HCT116 (cell line): ENCODE results near the gene EXOC6B. TPM values are rescaled to one million over a fixed set of nuclear protein-coding genes. Genes with fewer than 3 reads are reported as not detected.

Source experiments
- ATAC-seq: fragments of 200-7000 bp; cut with Tn5 transposase; 2 replicates; pipeline ENCODE4 v1.9.1; 2020; ENCODE audit warnings: mild to moderate bottlenecking, moderate library complexity
- BruUV-seq: library from RNA; stranded (reverse); fragments of 400-500 nt; replicated peaks from 2 replicates; lab custom pipeline; 2021; lab: Mats Ljungman, UMichigan
- CTCF ChIA-PET: fragments of 300-600 bp; sonication (Branson Sonifier 250); formaldehyde crosslinking; loops from one replicate; lab custom pipeline; 2021; ENCODE audit warnings: antibody characterized with exemption; lab: Charles Lee
- POLR2A ChIA-PET: fragments of 300-600, 350-600 bp; sonication (Branson Sonifier 250); formaldehyde crosslinking; loops from one replicate; lab custom pipeline; 2021; ENCODE audit warnings: antibody characterized with exemption; lab: Charles Lee
- RAD21 ChIA-PET, 2 experiments: fragments of 300-600 bp; sonication (Branson Sonifier 250); formaldehyde crosslinking; loops; one replicate each; lab custom pipeline; 2023; ENCODE audit warnings: low total read pairs in 2 of 2; ENCODE audit not compliant: uncharacterized antibody in 2 of 2, unreplicated experiment in 2 of 2, low non-redundant PET in 1 of 2; lab: Charles Lee
- DNase-seq: peaks from one replicate; pipeline ENCODE4 v3.0.0-alpha.2; 2010; ENCODE audit warnings: low read depth, low spot score
- H2AFZ ChIP-seq: fragments of 200-600 bp; shearing (Covaris generic), sonication (generic); 2 replicates; pipeline ENCODE4 v1.6.1; 2017; ENCODE audit warnings: low read depth, mixed run types, mixed read lengths, antibody characterized with exemption, low read length; ENCODE audit not compliant: poor library complexity, severe bottlenecking
- H3K27ac ChIP-seq: 2 replicates; pipeline ENCODE4 v1.5.1; 2012; ENCODE audit warnings: low read depth, low read length
- H3K27me3 ChIP-seq: fragments of 200-600 bp; sonication (generic); 2 replicates; pipeline ENCODE4 v1.6.1; 2016; ENCODE audit warnings: mixed run types, low read length, mixed read lengths; ENCODE audit not compliant: insufficient read depth
- H3K36me3 ChIP-seq, 2 experiments: fragments of 200-500 bp in 1 of 2; fragments of 200-600 bp in 1 of 2; sonication (Bioruptor generic) in 1 of 2; sonication (generic) in 1 of 2; 2 replicates each; pipeline versions ENCODE4 v1.5.1 to v1.6.1; 2014 to 2016; ENCODE audit warnings: low read length in 2 of 2, inconsistent platforms in 1 of 2, mixed read lengths in 1 of 2, mixed run types in 1 of 2; ENCODE audit not compliant: insufficient read depth in 2 of 2, control insufficient read depth in 1 of 2
- H3K4me1 ChIP-seq, 2 experiments: fragments of 200-600 bp in 1 of 2; sonication (generic) in 1 of 2; 2 replicates each; pipeline versions ENCODE4 v1.5.1 to v1.6.1; 2012 to 2017; ENCODE audit warnings: low read length in 2 of 2, inconsistent platforms in 1 of 2, mild to moderate bottlenecking in 1 of 2, mixed read lengths in 1 of 2, mixed run types in 1 of 2, moderate library complexity in 1 of 2; ENCODE audit not compliant: insufficient read depth in 2 of 2, control insufficient read depth in 1 of 2
- H3K4me2 ChIP-seq: fragments of 200-600 bp; sonication (generic); 2 replicates; pipeline ENCODE4 v1.6.1; 2017; ENCODE audit warnings: mixed run types, low read length, mixed read lengths
- H3K4me3 ChIP-seq, 2 experiments: fragments of 200-600 bp in 1 of 2; sonication (generic) in 1 of 2; replicated peaks in 1 of 2; 2 replicates each; pipeline ENCODE4 v1.5.1; 2011 to 2016; ENCODE audit warnings: low read length in 2 of 2, control low read depth in 1 of 2, low read depth in 1 of 2, mild to moderate bottlenecking in 1 of 2, mixed read lengths in 1 of 2, mixed run types in 1 of 2
- H3K79me2 ChIP-seq: fragments of 200-600 bp; sonication (generic); 2 replicates; pipeline ENCODE4 v1.6.1; 2017; ENCODE audit warnings: mild to moderate bottlenecking, mixed run types, low read length, moderate library complexity, mixed read lengths; ENCODE audit not compliant: insufficient read depth
- H3K9ac ChIP-seq: fragments of 200-600 bp; sonication (generic); 2 replicates; pipeline ENCODE4 v1.6.1; 2016; ENCODE audit warnings: low read length, mixed read lengths
- H3K9me2 ChIP-seq: fragments of 200-600 bp; sonication (generic), shearing (Covaris generic); 2 replicates; pipeline ENCODE4 v1.6.1; 2017; ENCODE audit warnings: mixed run types, mild to moderate bottlenecking, moderate library complexity; ENCODE audit not compliant: insufficient read depth
- H3K9me3 ChIP-seq, 2 experiments: fragments of 200-500 bp in 1 of 2; fragments of 200-600 bp in 1 of 2; sonication (Bioruptor generic) in 1 of 2; sonication (generic) in 1 of 2; 2 replicates each; pipeline ENCODE4 v1.6.1; 2014 to 2017; ENCODE audit warnings: low read length in 2 of 2, mixed read lengths in 2 of 2, inconsistent platforms in 1 of 2, low read depth in 1 of 2, mild to moderate bottlenecking in 1 of 2, mixed run types in 1 of 2, moderate library complexity in 1 of 2; ENCODE audit not compliant: control insufficient read depth in 1 of 2, insufficient read depth in 1 of 2
- H4K20me1 ChIP-seq: fragments of 200-600 bp; sonication (generic), shearing (Covaris generic); 2 replicates; pipeline ENCODE4 v1.6.1; 2017; ENCODE audit warnings: mixed run types, mild to moderate bottlenecking, moderate library complexity; ENCODE audit not compliant: insufficient read depth
- EGR1 ChIP-seq: IDR thresholded peaks from 2 replicates; pipeline ENCODE4 v1.6.1; 2012; ENCODE audit warnings: low read depth
- ELF1 ChIP-seq: IDR thresholded peaks from 2 replicates; pipeline ENCODE4 v1.6.1; 2012; ENCODE audit warnings: low read depth, borderline replicate concordance
- EZH2 ChIP-seq: fragments of 200-600 bp; sonication (generic); IDR thresholded peaks from 2 replicates; pipeline ENCODE4 v1.6.1; 2017; ENCODE audit warnings: antibody characterized with exemption, mixed run types
- EZH2phosphoT487 ChIP-seq: fragments of 200-600 bp; IDR thresholded peaks from 2 replicates; pipeline ENCODE4 v1.6.1; 2018; ENCODE audit warnings: antibody characterized with exemption, borderline replicate concordance
- FOSL1 ChIP-seq: IDR thresholded peaks from 2 replicates; pipeline ENCODE4 v1.6.1; 2012; ENCODE audit warnings: low read depth
- JUND ChIP-seq: IDR thresholded peaks from 2 replicates; pipeline ENCODE4 v1.6.1; 2012
- MAX ChIP-seq: IDR thresholded peaks from 2 replicates; pipeline ENCODE4 v1.6.1; 2012
- POLR2A ChIP-seq: IDR thresholded peaks from 2 replicates; pipeline ENCODE4 v1.7.0; 2011; ENCODE audit warnings: borderline replicate concordance; ENCODE audit not compliant: insufficient read depth, insufficient read length; ENCODE audit errors: extremely low read depth
- POLR2AphosphoS5 ChIP-seq: IDR thresholded peaks from 2 replicates; pipeline ENCODE4 v1.6.1; 2011; ENCODE audit warnings: mild to moderate bottlenecking, low read depth, low read length, moderate library complexity
- REST ChIP-seq: IDR thresholded peaks from 2 replicates; pipeline ENCODE4 v1.6.1; 2012; ENCODE audit warnings: low read depth
- SIN3A ChIP-seq: IDR thresholded peaks from 2 replicates; pipeline ENCODE4 v1.6.1; 2012; ENCODE audit warnings: low read depth
- SP1 ChIP-seq: IDR thresholded peaks from 2 replicates; pipeline ENCODE4 v1.6.1; 2012; ENCODE audit warnings: low read depth
- SRF ChIP-seq: IDR thresholded peaks from 2 replicates; pipeline ENCODE4 v1.6.1; 2012; ENCODE audit warnings: low read depth
- TCF7L2 ChIP-seq: IDR thresholded peaks from 2 replicates; pipeline ENCODE4 v1.7.0; 2011; ENCODE audit warnings: borderline replicate concordance, inconsistent platforms; ENCODE audit not compliant: insufficient read depth, insufficient read length; ENCODE audit errors: extremely low read depth
- YY1 ChIP-seq: IDR thresholded peaks from 2 replicates; pipeline ENCODE4 v1.6.1; 2011; ENCODE audit warnings: low read length, low read depth, moderate library complexity, mild to moderate bottlenecking; ENCODE audit not compliant: insufficient replicate concordance; ENCODE audit errors: extremely low read depth
- ZNF274 ChIP-seq: fragments of 200-500 bp; sonication (Bioruptor generic); IDR thresholded peaks from 2 replicates; pipeline ENCODE4 v1.6.1; 2014; ENCODE audit warnings: mild to moderate bottlenecking, low read depth, low read length, inconsistent platforms
- intact Hi-C: fragments of 100-400 bp; cut with micrococcal nuclease; formaldehyde crosslinking; loops from 2 replicates; pipeline ENCODE4 v1.10.0; 2022
- total RNA-seq: library from RNA; stranded (reverse); gene quantifications from one replicate; pipeline ENCODE4 v1.2.1, GENCODE V29; 2021; ENCODE audit not compliant: unreplicated experiment

Gene EXOC6B
- total RNA-seq, 1 experiment from 2014 or later: 25.4 TPM

- H3K9me3 ChIP-seq: no peaks in the 10 kb centered on the region
- BruUV-seq: no TSS peak
- DNase-seq: no peak
These were observed 313.9 kb downstream of the EXOC6B start for GRCh38 chr2:72511906-72512305.

More at GRCh38 chr2:72511906-72512305, 313.9 kb downstream of the EXOC6B start:
- ChIA-PET CTCF (no interaction called here), POLR2A (no interaction called here), RAD21 (no interaction called here)
- H3K9ac ChIP-seq: no peak overlapping the region
- no peak for ATAC-seq
- H2AFZ ChIP-seq: no peak overlapping the region
- no peaks in the 10 kb centered on the region for H3K9me2 ChIP-seq
- no peaks in the 10 kb centered on the region for H3K27me3 ChIP-seq
- no peak for TF ChIP-seq ZNF274
- no peak for TF ChIP-seq FOSL1
- TF ChIP-seq YY1: no peak
- TF ChIP-seq EZH2: no peak
- no peak for TF ChIP-seq POLR2A
- no peak for TF ChIP-seq SIN3A
- TF ChIP-seq JUND: no peak
- no peak for TF ChIP-seq MAX
- no peak for TF ChIP-seq EZH2phosphoT487
- TF ChIP-seq SRF: no peak
- TF ChIP-seq EGR1: no peak
- no peak for TF ChIP-seq REST
- TF ChIP-seq ELF1: no peak
- no peak for TF ChIP-seq SP1
- no peak for TF ChIP-seq TCF7L2
- no peak for TF ChIP-seq POLR2AphosphoS5
- H3K79me2 ChIP-seq: no peaks in the 10 kb centered on the region
- intact Hi-C loops: no loop called here
- no peaks in the 10 kb centered on the region for H4K20me1 ChIP-seq
- no peak overlapping the region for H3K4me2 ChIP-seq
- H3K36me3 ChIP-seq: no peaks in the 10 kb centered on the region
- no peaks in the 10 kb centered on the region for H3K4me1 ChIP-seq
- H3K27ac ChIP-seq: no peak overlapping the region
- H3K4me3 ChIP-seq: no peak overlapping the region
